NCI-H1930 (cell line): ENCODE measurements around the gene PXN.
"Not testable (repeated sequence)": the region's sequence is repeated elsewhere in the genome, so short reads cannot be mapped to it uniquely, and the experiment has no call there.

Source experiments
- DNase-seq, 2 experiments: peaks; one replicate each; lab custom pipeline; 2025; lab: John Stamatoyannopoulos, UW

Gene PXN

DNA sequence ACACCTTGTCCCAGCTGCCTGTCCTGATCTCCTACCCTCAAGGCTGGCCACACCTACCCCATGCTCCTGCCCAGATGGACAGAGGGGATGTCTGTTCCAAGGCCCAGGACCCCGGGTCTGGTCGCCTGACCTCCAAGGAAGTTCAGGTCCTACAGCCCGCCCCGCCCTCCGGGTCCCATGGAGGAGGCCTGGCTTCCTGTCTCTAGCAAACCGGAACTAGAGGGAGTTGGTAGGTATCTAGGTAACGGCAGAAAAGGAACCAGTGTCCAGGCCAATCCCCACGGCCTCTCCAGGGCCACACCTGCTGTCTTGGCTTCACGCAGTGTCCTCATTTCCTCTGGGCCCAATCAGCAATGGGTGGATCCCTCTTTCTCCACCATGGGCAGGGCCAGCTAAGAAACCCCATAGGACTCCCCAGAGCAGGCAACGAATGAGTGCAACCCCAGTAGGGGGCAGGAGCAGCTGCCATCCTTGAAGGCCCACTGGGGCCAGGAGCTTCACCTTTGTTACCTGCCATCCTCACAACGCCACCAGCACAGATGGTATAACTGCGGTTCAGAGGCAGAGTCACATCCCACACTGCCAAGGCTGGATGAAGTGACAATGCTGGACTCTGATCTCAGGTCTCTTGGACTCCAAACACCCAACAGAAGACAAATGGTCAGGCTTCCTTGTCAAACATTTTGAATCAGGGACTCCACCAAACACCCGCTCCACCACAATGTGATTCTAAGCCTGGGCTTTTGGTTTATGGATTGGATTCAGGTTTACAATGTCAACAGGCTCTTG is 39.5 kb downstream of the PXN start:
- DNase-seq, result no peak

DNA sequence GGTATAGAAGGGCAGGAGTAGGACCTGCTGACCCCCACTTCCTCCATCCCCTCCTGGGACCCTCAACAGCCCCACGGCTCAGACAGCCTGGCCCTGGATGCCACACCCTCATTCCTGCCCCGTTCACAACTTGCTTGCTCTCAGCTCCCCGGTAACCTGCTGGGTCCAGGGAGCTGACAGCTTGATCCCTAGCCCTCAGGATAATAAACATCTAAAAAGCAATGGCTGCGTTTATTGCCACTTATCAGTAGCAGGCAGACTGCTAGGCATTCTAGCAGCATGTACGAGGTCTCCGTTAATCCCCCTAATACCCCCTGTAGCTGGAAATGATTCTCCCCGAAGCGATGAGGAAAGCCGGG is 40.4 kb downstream of the PXN start:
- DNase-seq, result no peak

DNA sequence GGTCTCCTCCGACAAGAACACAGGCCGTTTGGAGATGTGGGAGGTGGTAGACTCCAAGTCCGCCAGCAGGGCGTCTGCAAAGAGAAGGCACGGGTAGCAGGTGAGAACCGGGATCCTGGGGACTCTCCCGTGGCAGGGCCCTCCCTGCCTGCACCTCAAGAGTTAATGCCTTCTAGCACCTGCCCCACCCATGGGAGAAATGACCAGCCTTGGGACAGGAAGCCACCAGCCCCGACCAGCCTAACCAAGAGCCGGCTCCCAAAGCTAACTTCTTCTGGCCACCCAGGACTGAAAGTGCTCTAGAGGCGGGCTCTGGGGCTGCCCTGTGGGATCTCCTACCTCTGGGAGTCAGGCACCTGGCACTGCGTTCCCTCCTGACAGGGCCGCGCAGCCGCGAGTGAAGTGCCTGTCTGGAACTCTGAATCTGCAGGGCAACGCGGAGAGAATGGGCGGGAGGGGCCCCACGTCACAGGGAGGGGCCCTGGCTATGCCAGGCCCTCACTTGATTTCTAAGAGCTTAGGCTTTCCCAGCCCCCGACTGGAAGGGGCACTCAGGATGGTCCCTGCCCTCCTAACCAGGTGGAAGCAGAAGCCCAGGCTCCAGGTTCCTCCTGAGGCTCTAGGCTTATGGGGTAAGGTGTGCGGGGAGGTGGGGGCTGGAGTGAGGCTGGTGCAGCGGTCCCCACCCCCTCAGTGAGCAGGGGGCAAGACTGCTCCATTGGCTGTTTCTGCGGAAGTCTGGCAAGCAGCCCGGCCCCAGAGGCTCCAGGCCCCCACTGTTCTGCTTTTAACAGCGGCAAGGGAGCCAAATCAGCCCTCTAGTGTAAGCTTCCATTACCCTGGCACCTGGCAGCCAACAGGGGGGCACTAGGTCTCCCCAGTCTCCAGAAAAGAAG is 41.0 kb downstream of the PXN start:
- no peak for DNase-seq

DNA sequence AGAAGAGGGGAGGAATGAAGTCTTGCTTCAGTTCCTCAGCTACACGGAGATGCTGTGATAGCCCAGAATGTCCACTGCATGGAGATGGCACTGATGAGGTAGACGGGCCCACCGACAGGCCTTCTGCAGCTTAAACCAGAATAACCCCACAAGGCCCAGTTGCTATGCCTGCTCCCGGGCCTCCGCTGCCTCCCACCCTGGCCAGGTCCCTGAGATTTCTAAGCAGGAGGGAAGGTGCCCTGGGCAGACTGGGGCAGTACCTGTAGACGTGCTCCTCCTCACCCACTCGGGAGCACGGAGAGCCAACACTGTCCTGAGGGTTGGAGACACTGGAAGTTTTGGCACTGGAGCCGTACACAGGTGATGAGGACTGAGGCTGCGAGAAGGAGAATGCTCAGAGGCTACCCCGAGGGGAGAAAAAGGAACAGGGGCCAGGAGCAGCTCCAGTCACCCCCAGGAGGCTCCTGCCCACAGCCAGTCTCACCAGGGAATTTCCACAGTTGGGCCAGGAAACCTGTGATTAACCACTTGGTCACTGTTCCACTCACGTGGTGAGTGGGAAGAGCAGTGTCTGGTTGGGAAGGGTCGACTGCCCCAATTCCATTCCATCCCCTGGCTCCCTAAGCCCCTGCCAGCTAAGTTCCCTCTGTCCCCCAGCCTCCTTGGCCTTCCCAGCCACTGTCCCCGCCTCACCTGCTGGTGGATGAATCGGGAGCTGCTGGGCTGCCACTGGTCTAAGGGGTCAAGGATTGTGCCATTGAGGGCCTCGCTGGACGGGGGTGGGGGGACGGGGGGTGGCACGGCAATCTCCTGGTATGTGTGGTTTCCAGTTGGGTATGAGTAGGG is 41.8 kb downstream of the PXN start:
- no peak for DNase-seq

DNA sequence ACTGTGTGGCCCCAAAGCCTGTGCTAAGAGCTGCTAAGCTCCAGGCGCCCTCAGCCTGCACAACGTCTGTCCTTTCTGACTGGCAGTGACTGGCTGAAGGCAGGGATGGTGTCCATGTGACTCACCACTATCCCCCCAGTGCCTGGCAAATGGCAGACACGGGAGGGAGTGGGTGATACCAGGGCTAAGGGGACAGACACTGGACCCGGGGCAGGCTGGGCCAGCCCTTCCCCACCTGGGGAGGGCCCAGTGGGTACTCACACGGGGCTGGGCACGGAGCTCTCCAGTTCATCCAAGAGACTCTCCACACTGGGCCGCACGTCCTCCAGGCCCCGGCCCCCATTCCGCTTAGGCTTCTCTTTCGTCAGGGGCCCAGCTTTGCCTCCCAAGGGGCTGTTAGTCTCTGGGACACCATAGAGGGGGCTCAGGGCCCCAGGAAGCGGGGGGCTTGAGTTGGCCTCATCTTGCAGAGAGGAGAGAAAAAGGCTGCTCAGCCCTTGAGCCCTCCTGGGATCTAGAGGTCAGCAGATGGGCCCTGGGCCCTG is 43.2 kb downstream of the PXN start:
- DNase-seq, result no peak

DNA sequence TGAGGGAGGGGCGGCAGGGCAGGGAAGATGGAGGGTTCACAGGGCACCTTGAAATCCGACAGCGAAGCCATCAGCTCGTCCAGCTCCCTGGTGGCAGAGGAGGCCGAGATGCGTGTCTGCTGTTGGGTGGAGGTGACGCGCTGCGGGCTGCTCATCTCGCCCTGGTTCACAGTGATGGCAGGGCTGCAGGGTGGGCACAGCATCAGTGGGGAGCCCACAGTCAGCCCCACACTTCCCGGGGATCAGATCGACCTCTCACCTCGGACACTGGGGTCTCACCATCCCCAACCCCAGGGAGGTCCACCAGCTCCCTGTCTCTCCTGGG is 44.0 kb downstream of the PXN start:
- DNase-seq, result no peak

DNA sequence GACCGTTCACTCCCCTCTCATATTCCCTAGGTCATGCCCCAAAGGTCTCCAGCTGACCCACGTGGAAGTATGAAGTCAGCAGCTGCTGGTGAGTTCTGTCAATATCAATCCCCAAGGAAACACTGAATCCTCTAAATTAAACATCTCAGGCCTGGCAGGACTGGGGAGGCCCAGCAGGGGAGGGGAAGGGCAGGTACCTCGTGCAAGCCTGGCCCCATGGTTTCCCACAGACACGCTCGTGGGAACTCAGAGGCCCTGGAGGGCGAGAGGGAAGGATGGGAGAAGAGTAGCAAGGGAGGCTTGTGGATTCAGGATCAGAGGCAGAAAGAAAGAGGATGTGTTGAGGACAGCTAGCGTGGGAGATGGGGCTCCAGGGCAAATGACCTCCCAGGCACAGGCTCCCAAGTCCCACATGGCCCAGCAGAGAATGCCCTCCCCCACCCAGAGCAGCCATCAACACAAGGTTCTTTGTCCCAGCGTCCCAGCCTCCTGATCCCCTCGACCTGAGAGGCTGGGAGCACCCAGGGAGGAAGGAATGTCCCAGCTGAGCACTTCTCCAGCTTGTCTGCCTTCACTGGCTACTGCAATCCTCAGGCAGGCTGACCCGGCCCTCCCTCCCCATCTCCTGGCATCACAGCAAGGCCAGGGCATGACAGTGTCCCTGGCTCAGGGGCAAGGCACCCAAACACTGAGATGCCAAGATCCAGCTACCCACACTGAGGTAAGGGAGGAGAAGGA is 44.5 kb downstream of the PXN start:
- DNase-seq, result no peak

DNA sequence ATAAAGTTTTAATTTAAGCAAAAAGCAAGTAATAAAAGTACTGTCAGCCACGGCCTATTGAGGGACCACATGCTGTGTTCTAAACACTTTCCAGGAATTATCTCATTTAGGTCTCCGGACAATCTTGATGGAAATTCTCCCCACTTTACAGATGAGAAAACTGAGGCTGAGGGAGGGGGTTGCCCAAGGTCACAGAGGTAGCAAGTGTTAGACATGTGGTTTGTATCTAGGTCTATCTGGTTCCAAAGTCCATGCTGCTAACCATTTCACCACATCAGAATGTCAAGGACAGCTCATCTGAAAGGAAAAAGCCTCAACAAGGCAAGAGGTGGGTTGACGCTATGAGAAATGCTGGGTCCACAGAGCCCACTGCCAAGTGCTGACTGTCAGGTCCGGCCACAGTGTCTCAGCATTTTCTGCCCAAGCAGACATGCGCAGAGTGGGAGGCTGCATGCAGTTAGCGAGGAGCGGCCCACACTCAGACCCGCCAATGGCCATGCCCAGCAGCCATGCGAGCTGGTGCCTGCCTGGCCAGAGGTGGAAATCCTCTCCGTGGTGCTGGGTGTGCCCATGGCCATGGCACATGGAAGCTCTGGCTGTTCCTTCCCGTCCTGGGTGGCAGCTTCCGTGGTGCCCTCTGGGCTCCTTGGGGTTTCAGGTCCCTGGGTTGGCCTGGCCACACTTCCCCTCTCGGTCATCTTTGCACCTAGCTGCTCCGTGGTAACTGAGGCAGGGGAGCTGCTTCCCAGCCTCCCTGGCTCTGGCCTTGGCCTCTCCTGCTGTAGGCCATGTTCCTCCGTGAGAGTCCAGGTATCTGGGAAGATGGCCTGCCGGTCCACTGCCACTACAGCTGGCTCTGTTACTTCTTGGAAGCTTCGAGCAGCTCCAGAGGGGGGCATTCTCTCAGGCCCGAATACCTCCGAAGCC is 46.6 kb downstream of the PXN start:
- DNase-seq, result no peak

DNA sequence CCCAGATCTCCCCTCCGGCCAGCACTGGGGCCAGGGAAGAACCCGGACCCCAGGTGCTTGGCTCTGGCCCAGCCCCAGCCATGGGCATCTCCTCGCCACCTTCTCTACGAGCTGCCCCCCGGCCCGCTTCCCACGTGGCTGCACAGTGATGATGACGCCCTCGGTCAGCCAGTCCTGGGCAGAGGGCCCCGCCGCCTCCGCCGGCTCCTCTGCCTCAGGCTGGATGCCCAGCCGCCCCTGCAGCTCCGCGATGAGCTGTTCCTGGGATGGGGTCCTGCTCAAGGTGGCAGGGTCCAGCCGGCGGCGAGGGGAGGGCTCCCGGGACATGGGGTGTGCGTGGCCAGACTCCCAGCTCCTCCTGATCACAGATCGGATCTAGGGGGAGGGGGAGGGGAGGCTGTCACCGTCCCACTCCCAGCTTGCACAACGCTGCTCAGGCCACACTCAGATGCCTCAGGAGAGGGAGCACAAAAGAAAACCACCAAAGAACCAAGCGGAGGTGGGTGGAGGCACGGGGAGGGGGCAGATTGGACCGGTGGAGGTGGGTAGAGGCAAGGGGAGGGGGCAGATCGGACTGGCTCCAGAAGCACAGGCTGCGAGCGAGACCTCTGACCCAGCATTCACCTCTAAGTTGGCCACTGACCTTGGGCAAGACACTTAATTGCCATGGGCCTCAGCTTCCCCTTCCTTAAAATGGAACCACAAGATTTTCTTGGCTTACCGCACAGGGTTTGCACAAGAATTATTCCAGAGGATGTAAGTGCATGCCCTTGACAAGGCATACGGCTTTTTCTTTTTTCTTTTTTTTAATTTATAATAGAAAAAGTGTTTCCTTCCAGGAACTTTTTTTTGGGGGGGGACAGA is 48.6 kb downstream of the PXN start:
- DNase-seq, result no peak

DNA sequence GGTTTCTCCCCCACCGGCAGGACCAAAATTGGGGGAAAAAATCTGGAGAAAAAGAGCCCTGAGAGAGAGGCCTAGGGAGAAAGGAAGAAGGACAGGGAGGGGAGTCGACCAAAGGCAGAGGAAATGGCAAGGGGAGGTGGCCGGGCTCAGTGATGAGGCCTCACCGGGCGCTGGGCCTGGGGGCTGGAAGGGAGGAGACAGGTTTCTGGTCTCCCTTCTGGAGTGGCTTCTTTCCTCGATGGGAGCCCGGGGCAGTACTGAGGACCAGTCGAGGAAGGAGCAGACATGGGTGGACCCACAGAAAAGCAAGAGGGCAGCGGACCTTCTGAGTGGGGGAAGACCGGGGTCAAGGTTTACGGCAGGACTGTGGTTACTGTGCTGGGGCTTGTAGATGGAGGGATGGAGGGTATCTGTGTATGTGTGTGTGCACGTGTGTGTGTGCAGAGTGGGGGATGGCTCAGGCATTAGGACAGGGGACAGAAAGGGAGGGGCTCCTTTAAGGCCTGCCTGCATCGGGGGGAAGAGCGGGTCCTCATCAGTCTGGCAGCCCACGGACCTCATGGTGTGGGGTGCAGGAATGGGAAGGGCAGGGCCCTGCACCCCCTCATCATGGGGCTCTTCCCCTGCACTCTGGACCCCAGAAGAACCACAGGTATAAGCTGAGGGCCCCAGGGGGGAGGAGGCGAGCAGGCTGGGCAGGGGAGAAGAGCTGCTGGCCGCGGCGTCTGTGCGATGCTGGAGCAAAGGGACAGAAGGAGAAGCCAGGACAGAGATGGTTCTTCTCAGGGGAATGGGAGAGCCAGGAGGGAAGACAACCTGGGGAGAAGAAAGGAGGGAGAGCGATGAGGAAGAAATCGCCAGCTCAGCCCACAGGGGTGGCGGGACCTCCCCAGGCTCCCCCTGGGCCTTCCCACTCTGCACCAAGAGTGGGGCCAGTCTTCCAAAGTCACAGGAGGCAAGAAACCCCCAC is 49.5 kb downstream of the PXN start:
- no peak for DNase-seq

DNA sequence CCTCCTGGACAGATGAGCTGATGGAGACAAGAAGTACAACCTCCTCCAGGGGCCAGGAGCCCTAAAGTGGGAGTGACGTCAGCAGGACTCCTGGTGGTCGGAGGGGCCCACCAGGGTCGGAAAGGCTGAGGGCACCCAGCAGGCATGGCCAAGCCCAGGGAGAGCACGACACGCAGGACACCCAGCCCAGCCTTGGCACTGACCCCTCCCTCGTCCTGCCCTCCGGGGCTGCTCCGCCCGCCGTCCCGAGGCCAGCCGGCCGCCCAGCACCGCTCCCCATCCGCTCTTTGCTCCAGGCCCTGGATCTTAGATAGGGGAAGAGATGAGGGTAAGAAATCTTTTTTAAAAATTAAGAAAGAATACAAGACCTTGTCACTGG is 50.2 kb downstream of the PXN start:
- DNase-seq, result no peak

DNA sequence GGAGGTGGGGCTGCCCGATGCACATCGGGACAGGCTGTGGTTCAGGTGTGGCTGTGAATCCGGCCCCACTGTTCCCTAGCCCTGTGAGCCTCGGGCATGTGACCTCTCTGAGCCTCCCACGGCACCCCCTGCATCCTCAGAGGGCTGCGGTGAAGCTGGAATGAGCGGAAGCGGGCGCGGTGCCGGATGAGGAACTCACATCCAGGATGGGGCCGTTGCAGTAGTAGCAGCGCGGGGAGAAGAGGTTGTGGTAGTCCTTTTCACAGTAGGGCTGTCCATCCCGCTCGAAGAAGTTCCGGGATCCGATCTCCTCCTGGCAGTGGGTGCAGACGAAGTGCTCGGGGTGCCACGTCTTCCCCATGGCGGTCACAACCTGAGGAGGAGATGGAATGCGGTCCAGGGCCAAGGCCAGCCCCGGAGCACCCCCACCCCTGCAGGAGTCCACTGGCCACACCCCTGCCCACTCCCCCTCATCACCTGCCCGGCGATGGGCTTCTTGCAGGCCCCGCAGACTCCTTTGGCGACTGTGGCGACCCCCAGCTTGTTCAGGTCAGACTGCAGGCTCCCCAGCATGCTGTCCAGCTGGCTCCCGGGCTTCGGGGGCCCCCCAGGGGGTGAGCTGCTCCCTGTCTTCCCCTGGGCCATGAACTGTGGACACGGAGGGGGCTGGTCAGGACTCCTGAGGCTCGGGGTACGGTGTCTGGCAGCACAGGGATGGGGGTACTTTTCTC is 50.7 kb downstream of the PXN start:
- DNase-seq, result no peak

DNA sequence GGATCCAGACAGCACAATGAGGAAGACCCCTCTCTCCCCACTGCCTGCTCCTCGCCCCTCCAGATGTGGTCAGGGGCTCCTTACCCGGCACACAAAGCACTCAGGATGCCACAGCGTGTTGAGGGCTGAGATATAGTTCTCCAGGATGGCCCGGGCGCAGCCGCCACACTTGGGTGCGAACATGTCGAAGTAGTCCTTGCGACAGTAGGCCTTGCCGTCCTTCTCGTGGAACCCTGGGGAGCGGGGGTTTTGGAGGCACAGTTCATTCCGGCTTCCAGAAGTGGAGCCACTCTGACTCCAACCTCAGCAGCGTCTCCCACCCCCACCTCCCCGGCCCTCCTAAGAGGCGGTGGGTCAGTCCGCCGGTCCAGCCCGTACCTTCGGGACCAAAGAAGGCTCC is 51.8 kb downstream of the PXN start:
- DNase-seq, result no peak

DNA sequence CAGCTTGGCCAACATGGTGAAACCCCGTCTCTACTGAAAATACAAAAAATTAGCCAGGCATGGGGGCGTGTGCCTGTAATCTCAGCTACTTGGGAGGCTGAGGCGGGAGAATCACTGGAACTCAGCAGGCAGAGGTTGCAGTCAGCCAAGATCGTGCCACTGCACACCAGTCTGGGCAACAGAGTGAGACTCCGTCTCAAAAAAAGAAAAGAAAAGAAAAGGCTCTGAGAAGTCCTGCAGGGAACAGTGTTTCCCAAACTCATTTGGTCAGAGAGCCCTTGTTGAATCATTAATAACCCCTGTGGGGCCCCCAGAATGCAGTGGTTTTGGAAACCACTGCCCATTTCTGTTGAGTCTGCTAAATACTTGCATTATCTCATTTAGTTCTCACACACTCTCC is 52.3 kb downstream of the PXN start:
- not testable (repeated sequence) for DNase-seq

DNA sequence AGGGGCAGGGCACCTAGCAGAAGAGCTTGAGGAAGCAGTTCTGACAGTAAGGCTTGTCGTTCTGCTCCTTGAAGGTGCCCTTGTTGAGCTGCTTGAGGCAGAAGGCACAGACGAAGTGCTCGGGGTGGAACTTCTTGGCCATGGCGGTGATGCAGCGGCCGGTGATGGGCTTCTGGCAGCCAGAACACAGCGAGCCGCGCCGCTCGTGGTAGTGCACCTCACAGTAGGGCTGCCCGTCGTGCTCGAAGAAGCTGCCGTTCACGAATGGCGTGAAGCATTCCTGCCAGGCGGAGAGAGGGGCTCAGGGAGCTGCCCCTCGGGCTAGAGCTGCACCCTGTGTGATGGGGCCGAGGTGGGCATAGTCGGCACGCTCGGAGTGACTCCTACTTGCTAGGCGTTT is 53.2 kb downstream of the PXN start:
- DNase-seq, result no peak

DNA sequence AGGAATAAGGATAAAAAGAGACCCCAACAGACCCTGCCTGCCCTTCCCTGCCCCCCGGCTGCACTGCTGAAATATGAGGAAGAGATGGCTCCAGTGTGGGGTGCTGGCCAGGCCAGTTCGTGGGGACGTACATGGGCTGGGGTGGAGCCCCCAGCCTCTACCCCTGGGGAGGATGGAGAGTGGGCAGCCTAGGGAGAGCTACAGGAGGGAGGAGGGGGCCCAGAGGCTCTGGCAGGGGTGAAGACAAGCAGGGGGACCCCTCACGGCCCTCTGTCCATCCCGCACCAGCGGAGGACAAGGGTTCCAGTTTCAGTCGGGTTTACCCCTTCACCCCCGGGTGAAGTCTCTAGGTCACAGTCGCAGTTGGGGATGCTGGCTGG is 53.6 kb downstream of the PXN start:
- no peak for DNase-seq

DNA sequence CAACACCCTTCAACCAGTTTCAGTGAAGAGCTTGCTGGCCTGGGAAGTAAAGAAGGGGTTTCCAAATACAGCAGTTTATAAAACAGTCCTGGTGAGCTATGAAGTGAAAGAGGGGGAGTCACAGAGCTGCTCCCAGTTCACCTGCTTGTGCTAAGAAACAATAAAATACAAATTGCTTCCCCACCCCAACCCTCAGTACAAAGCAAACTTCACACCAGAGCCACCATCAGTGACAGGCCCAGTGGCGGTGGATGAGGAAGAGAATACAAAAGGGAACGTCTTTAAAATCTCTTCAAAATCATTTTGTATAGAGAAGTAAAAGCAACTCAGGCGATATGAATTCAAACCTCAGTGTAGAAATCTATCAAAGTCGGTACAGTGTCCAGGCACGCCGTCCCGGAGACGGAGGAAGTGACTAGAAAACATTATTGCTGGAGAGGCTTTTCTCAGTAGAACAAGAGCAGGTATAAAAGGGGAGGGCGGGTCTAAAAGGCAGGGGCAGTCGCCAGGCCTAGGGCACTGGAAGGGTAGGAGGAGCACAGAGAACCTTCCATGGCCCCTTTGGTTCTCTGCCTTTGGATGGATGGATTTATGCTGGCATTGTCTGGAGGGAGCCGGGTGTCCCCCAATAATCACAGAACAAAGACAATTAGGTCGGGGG is 54.2 kb downstream of the PXN start:
- no peak for DNase-seq
